Karpas-422 (cell line): ENCODE results near the gene ARHGEF28. TPM values are rescaled to one million over a fixed set of nuclear protein-coding genes. Genes with fewer than 3 reads are reported as not detected.

Source experiments
- DNase-seq: peaks from one replicate; pipeline ENCODE4 v3.0.0-alpha.2; 2015
- H2AFZ ChIP-seq: fragments of 200-600 bp; sonication (generic); 2 replicates; pipeline ENCODE4 v1.6.1; 2014; ENCODE audit warnings: antibody characterized with exemption, low read length, mixed read lengths
- H3K27ac ChIP-seq: fragments of 200-600 bp; sonication (generic); 2 replicates; pipeline ENCODE4 v1.5.1; 2014; ENCODE audit warnings: mild to moderate bottlenecking, low read length, moderate library complexity
- H3K27me3 ChIP-seq: fragments of 200-600 bp; sonication (generic); 2 replicates; pipeline ENCODE4 v1.6.1; 2014; ENCODE audit warnings: low read length, mixed read lengths
- H3K36me3 ChIP-seq: fragments of 200-600 bp; sonication (generic); 2 replicates; pipeline ENCODE4 v1.6.1; 2014; ENCODE audit warnings: low read length, mixed read lengths; ENCODE audit not compliant: insufficient read depth
- H3K4me1 ChIP-seq: fragments of 200-600 bp; sonication (generic); 2 replicates; pipeline ENCODE4 v1.6.1; 2014; ENCODE audit warnings: mild to moderate bottlenecking, low read length, mixed read lengths
- H3K4me2 ChIP-seq: fragments of 200-600 bp; sonication (generic); 2 replicates; pipeline ENCODE4 v1.6.1; 2014; ENCODE audit warnings: low read length, low read depth, mild to moderate bottlenecking; ENCODE audit not compliant: poor library complexity, severe bottlenecking
- H3K4me3 ChIP-seq: fragments of 200-600 bp; sonication (generic); 2 replicates; pipeline ENCODE4 v1.5.1; 2014; ENCODE audit warnings: mild to moderate bottlenecking, antibody characterized with exemption, low read length, mixed read lengths
- H3K79me2 ChIP-seq: fragments of 200-600 bp; sonication (generic); 2 replicates; pipeline ENCODE4 v1.6.1; 2014; ENCODE audit warnings: mild to moderate bottlenecking, low read length, mixed read lengths
- H3K9ac ChIP-seq: fragments of 200-600 bp; sonication (generic); 2 replicates; pipeline ENCODE4 v1.6.0; 2014; ENCODE audit warnings: low read length
- H3K9me2 ChIP-seq: fragments of 200-600 bp; sonication (generic), shearing (Covaris generic); replicated peaks from 2 replicates; pipeline ENCODE4 v1.6.0; 2014; ENCODE audit warnings: mild to moderate bottlenecking, low read length, moderate library complexity; ENCODE audit not compliant: insufficient read depth
- H3K9me3 ChIP-seq: fragments of 300-700, 200-600 bp; sonication (generic); 2 replicates; pipeline ENCODE4 v1.6.1; 2014; ENCODE audit warnings: low read length, mixed read lengths
- H4K20me1 ChIP-seq: fragments of 200-600 bp; sonication (generic); 2 replicates; pipeline ENCODE4 v1.6.1; 2014; ENCODE audit warnings: mild to moderate bottlenecking, antibody characterized with exemption, low read length, low read depth; ENCODE audit not compliant: insufficient read depth
- small RNA-seq: library from RNA; depleted of rRNA; stranded (forward); fragments of <200 nt; gene quantifications from one replicate; pipeline ENCODE3, GENCODE V24; 2014
- total RNA-seq: library from RNA; depleted of rRNA; stranded (reverse); fragments of >200 nt; shearing (Covaris generic); gene quantifications from 2 replicates; pipeline ENCODE4 v1.2.3, GENCODE V29; 2014; ENCODE audit warnings: low replicate concordance; rRNA removed

ARHGEF28 gene
- total RNA-seq, 1 experiment from 2014 or later, result not detected

- no peaks in the 10 kb centered on the region for H4K20me1 ChIP-seq
- no peaks in the 10 kb centered on the region for H3K9me3 ChIP-seq
- no peaks in the 10 kb centered on the region for H3K9me2 ChIP-seq
- no peak overlapping the region for H3K4me2 ChIP-seq
- no peak for DNase-seq
- H3K79me2 ChIP-seq, result no peaks in the 10 kb centered on the region
- H3K36me3 ChIP-seq, result no peaks in the 10 kb centered on the region
- no peaks in the 10 kb centered on the region for H3K27me3 ChIP-seq
- H3K27ac ChIP-seq, result no peak overlapping the region
- no peaks in the 10 kb centered on the region for H3K4me1 ChIP-seq
- H2AFZ ChIP-seq, result no peak overlapping the region
- no peak overlapping the region for H3K9ac ChIP-seq
- no peak overlapping the region for H3K4me3 ChIP-seq
Observed at GRCh38 chr5:73981704-73982103, 355.7 kb downstream of the ARHGEF28 start.

DNA sequence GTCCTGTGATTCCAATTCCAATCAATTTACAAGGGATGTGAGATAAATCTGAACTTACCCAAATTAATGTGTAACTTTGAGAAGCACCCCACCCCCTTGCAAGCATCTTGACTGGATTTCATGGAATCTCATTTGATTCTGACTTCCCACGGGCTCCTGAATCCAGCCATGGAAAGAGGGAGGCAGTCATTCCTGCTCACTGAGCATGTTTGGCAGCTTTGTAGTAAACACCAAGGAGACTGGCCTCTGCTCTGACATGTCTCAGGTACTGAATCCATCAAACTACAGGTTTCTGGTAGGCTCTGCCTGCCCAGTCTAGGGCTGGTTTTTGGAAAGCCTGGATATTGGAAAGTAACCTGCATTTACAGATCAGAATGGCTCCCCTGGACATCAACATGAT lies 357.6 kb downstream of the ARHGEF28 start:
- no peak for DNase-seq
- no peaks in the 10 kb centered on the region for H3K9me3 ChIP-seq
- no peaks in the 10 kb centered on the region for H3K9me2 ChIP-seq
- no peaks in the 10 kb centered on the region for H4K20me1 ChIP-seq
- H3K9ac ChIP-seq, result no peak overlapping the region
- H3K4me3 ChIP-seq, result no peak overlapping the region
- no peak overlapping the region for H3K27ac ChIP-seq
- H3K36me3 ChIP-seq, result no peaks in the 10 kb centered on the region
- H3K79me2 ChIP-seq, result no peaks in the 10 kb centered on the region
- H3K4me2 ChIP-seq, result no peak overlapping the region
- H3K4me1 ChIP-seq, result no peaks in the 10 kb centered on the region
- H2AFZ ChIP-seq, result no peak overlapping the region
- H3K27me3 ChIP-seq, result no peaks in the 10 kb centered on the region

DNA sequence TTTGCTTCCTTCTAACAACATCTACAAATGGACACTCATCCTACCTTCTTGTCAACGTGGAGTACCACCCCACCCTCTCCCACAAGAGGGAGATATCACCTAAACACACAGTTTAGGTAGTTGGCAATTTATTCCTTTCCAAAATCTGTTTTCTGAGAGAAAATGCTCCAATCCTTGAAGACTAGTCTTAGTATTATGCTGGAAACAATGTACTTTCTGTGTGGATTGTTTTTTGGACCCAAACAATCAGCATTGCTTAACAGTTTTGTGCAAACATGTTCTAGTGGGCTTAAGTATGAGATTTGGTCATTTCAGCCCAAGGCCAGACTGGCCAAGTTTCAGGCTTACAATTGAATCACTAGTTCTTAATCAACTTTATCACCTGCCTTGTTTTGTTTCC lies 359.1 kb downstream of the ARHGEF28 start:
- Histone ChIP-seq H2AFZ (no peak overlapping the region), H3K4me2 (no peak overlapping the region), H4K20me1 (no peaks in the 10 kb centered on the region), H3K4me3 (no peak overlapping the region), H3K27ac (no peak overlapping the region), H3K9ac (no peak overlapping the region), H3K4me1 (no peaks in the 10 kb centered on the region), H3K9me3 (no peaks in the 10 kb centered on the region), H3K27me3 (no peaks in the 10 kb centered on the region), H3K9me2 (no peaks in the 10 kb centered on the region), H3K79me2 (no peaks in the 10 kb centered on the region), H3K36me3 (no peaks in the 10 kb centered on the region)
- DNase-seq, result no peak

- H3K36me3 ChIP-seq, result no peaks in the 10 kb centered on the region
- no peaks in the 10 kb centered on the region for H3K79me2 ChIP-seq
- no peaks in the 10 kb centered on the region for H4K20me1 ChIP-seq
- no peak overlapping the region for H3K4me3 ChIP-seq
- H3K4me2 ChIP-seq, result no peak overlapping the region
- no peak overlapping the region for H3K27ac ChIP-seq
- H2AFZ ChIP-seq, result no peak overlapping the region
- no peak overlapping the region for H3K9ac ChIP-seq
- DNase-seq, result no peak
- no peaks in the 10 kb centered on the region for H3K4me1 ChIP-seq
- H3K9me2 ChIP-seq, result no peaks in the 10 kb centered on the region
- H3K9me3 ChIP-seq, result no peaks in the 10 kb centered on the region
- no peaks in the 10 kb centered on the region for H3K27me3 ChIP-seq
Observed at GRCh38 chr5:73986729-73987128, 360.7 kb downstream of the ARHGEF28 start.

GRCh38 chr5:73987915-73988314 lies 361.9 kb downstream of the ARHGEF28 start:
- Histone ChIP-seq H3K36me3 (no peaks in the 10 kb centered on the region), H3K9ac (no peak overlapping the region), H3K9me2 (no peaks in the 10 kb centered on the region), H3K9me3 (no peaks in the 10 kb centered on the region), H3K79me2 (no peaks in the 10 kb centered on the region), H3K27me3 (no peaks in the 10 kb centered on the region), H3K4me2 (no peak overlapping the region), H4K20me1 (no peaks in the 10 kb centered on the region), H3K27ac (no peak overlapping the region), H3K4me1 (no peaks in the 10 kb centered on the region), H3K4me3 (no peak overlapping the region), H2AFZ (no peak overlapping the region)
- no peak for DNase-seq

GRCh38 chr5:73989956-73990355 lies 364.0 kb downstream of the ARHGEF28 start:
- DNase-seq, result no peak
- Histone ChIP-seq H3K9me3 (no peaks in the 10 kb centered on the region), H3K9me2 (no peaks in the 10 kb centered on the region), H3K4me1 (no peaks in the 10 kb centered on the region), H3K4me3 (no peak overlapping the region), H3K27me3 (no peaks in the 10 kb centered on the region), H3K4me2 (no peak overlapping the region), H3K79me2 (no peaks in the 10 kb centered on the region), H3K9ac (no peak overlapping the region), H4K20me1 (no peaks in the 10 kb centered on the region), H3K27ac (no peak overlapping the region), H2AFZ (no peak overlapping the region), H3K36me3 (no peaks in the 10 kb centered on the region)

Small RNA genes within 50 kb of the gene (small RNA-seq; reads per million reads assigned to genes)
- gene RNU7-196P, result not detected

Other genes with a start within 250 kb of the ARHGEF28 start
- gene FOXD1, start 177.4 kb upstream of the ARHGEF28 start, total RNA-seq, result 0.54 and 0.97 TPM in 2 replicates
- gene BTF3, start 127.8 kb upstream of the ARHGEF28 start, total RNA-seq, result 435 and 600 TPM in 2 replicates
- 16.8 and 32.3 TPM in 2 replicates for gene ANKRA2, start 60.6 kb upstream of the ARHGEF28 start, total RNA-seq
- gene UTP15, start 60.5 kb upstream of the ARHGEF28 start, total RNA-seq, result 21.0 and 42.9 TPM in 2 replicates